HG02571 (cell line): ENCODE data around the gene UBE2E1.
A peak's percentile ranks its signal among the peaks of the same experiment; 100 is the strongest.

Source experiments
- ATAC-seq: cut with Tn5 transposase; IDR thresholded peaks from one replicate; pipeline ENCODE4 v1.9.1; 2021; ENCODE audit warnings: mild to moderate bottlenecking, moderate library complexity; ENCODE audit not compliant: unreplicated experiment

UBE2E1 gene

GRCh38 chr3:23795096-23795495, 10.7 kb upstream of the UBE2E1 start:
- ATAC-seq, result no peak

DNA sequence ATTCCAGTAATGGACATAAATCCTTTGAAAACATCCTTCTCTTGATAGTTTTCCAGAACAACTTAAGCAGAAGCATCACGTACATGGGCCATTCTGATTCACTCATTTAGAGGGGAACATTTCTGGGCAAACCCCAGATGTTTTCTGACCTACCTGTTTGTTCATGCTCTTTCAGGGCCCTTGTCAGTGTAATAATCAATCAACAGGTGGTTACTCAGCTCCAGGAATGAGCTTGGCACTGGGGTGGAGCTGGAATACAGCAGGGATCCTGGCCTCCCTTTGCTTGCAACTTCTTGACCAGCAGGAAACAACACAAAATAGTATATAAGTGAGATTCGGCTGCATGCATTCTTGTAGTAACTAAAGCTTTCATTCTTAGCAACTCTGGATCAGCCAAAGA, 9.2 kb upstream of the UBE2E1 start:
- no peak for ATAC-seq

GRCh38 chr3:23797491-23797890, 8.3 kb upstream of the UBE2E1 start:
- peak; percentile 73 for ATAC-seq

GRCh38 chr3:23798456-23798855, 7.3 kb upstream of the UBE2E1 start:
- ATAC-seq, result no peak

- no peak for ATAC-seq
Observed at GRCh38 chr3:23798876-23799275, 6.9 kb upstream of the UBE2E1 start.

GRCh38 chr3:23800731-23801130, 5.0 kb upstream of the UBE2E1 start:
- no peak for ATAC-seq

DNA sequence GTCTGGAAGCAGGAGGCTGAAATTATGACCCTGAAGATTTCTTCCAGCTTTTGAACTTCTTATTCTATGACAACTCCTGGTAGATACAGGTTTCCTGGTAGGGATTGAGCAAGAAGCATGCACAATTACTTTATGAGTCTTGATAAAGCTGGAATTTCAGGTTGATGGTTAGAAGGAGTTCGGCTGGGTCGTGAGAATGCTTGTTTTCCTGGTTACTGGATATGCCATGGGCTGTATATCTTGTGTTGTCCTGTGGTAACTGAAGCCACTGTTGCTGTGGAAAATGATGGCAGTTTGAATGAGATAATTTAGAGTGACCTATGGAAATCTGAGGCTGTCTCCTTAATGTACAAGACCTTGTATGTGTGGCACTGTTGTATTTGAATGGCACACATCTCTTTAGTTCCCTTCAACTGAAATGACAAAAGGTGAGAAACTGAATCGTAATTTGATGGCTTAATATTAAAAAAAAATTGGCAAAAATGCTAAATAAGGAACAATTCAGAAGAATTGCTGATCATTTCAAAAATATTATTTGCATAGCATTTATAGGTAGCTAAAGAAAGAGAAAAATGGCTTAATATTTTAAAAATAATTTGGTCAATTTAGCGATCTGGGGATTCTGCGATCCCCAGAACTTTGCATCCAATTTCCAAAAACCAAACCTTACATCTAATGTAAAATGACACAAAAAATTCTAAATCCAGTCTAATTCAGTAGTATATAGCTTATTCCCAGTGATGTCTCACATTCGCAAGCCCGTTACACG, 1.1 kb upstream of the UBE2E1 start:
- ATAC-seq, result no peak

GRCh38 chr3:23805210-23805632, 534 bp upstream of the UBE2E1 start:
- ATAC-seq, result no peak

- peak; percentile 3 for ATAC-seq
Observed at GRCh38 chr3:23806534-23807423, 1.0 kb downstream of the UBE2E1 start.

GRCh38 chr3:23807424-23808015, 1.8 kb downstream of the UBE2E1 start:
- no peak for ATAC-seq

DNA sequence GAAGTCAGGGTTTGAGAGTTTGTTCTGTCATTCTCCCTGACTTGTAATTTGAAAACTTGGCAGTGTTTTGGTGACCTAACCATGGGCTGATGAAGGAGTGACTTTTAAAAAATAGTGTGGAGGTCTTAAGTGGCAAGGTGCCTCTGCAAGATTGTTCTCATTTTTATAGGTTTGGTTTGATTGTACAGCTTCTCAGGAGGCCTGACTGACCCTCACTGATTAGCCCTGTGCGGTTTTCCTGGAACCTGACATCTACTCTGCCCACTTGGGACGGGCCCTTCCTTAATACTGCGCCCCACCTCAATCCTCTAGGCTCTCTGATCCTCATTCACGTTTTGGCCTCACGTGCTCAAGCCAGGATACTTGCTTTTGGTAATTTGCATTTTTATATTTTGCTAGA, 2.8 kb downstream of the UBE2E1 start:
- ATAC-seq, result no peak

DNA sequence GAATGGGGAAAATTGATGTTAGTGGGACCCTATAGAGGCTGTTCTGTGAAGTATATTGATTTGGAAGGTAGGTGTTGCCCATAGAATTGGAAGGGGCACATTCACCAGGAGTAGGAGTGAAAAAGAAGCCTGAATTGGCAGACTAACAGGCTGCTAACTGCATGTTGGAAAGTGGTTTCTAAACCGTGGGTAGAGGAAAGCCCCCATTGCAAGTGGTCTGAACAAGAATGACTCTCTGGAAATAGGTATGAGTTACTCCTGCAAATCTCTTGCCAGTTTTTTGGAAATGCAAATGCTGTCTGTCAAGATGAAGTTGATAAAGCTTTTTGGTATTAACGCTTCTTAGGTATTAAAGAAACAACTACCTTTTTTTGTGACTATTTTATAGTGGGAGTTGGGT, 3.5 kb downstream of the UBE2E1 start:
- no peak for ATAC-seq

- ATAC-seq, result no peak
Observed at GRCh38 chr3:23809840-23810342, 4.1 kb downstream of the UBE2E1 start.

- peak; percentile 25 for ATAC-seq
Observed at GRCh38 chr3:23810343-23811184, 4.8 kb downstream of the UBE2E1 start.

- ATAC-seq, result no peak
Observed at GRCh38 chr3:23811185-23811527, 5.4 kb downstream of the UBE2E1 start.

- ATAC-seq, result peak; percentile 45
Observed at GRCh38 chr3:23811919-23812318, 6.2 kb downstream of the UBE2E1 start.

DNA sequence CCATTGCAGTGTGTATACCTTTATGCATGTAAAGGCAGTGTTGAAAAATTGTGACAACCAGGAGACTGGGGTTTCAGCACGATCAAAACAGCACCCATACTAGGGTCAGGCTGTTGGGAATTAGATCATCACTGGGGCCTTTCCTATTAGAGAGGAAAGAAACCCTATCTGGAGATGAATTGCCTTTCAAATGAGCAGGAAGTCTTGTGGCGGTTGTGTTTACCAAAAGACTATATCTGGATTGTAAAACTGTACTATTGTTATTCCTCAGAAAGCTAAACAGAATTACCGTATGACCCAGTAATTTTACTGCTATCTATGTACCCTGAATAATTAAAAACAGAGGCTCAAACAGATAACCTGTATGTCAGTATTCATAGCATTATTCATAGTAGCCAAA, 10.1 kb downstream of the UBE2E1 start:
- ATAC-seq, result no peak

GRCh38 chr3:23816721-23817120, 11.0 kb downstream of the UBE2E1 start:
- ATAC-seq, result no peak

- ATAC-seq, result no peak
Observed at GRCh38 chr3:23817508-23818223, 11.9 kb downstream of the UBE2E1 start.
